NT2/D1 (cell line): ENCODE measurements around the gene DYNC1H1.

Source experiments
- DNase-seq: peaks from one replicate; pipeline ENCODE4 v3.0.0-alpha.2; 2011; ENCODE audit warnings: low read depth, low spot score
- H3K27me3 ChIP-seq: 2 replicates; pipeline ENCODE4 v1.6.0; 2011; ENCODE audit warnings: mild to moderate bottlenecking; ENCODE audit not compliant: insufficient read length, insufficient read depth
- H3K36me3 ChIP-seq: 2 replicates; pipeline ENCODE4 v1.6.1; 2011; ENCODE audit warnings: mild to moderate bottlenecking, low read length, mixed read lengths; ENCODE audit not compliant: insufficient read depth, insufficient read length
- H3K4me1 ChIP-seq: 2 replicates; pipeline ENCODE4 v1.5.1; 2011; ENCODE audit not compliant: insufficient read depth, insufficient read length
- H3K4me3 ChIP-seq: 2 replicates; pipeline ENCODE4 v1.5.1; 2011; ENCODE audit warnings: low read depth; ENCODE audit not compliant: insufficient read length
- H3K9ac ChIP-seq: 2 replicates; pipeline ENCODE4 v1.6.0; 2011; ENCODE audit warnings: low read depth; ENCODE audit not compliant: insufficient read length
- H3K9me3 ChIP-seq: 2 replicates; pipeline ENCODE4 v1.5.1; 2011; ENCODE audit warnings: mild to moderate bottlenecking, low read length; ENCODE audit not compliant: insufficient read depth
- SUZ12 ChIP-seq: IDR thresholded peaks from 2 replicates; pipeline ENCODE4 v1.6.1; 2011; ENCODE audit not compliant: insufficient read length, insufficient read depth; ENCODE audit errors: extremely low read depth
- YY1 ChIP-seq: IDR thresholded peaks from 2 replicates; pipeline ENCODE4 v1.6.1; 2011; ENCODE audit not compliant: insufficient read length, insufficient read depth
- ZNF274 ChIP-seq: IDR thresholded peaks from 2 replicates; pipeline ENCODE4 v1.6.1; 2011; ENCODE audit warnings: mild to moderate bottlenecking, low read depth, low read length

Gene DYNC1H1

DNA sequence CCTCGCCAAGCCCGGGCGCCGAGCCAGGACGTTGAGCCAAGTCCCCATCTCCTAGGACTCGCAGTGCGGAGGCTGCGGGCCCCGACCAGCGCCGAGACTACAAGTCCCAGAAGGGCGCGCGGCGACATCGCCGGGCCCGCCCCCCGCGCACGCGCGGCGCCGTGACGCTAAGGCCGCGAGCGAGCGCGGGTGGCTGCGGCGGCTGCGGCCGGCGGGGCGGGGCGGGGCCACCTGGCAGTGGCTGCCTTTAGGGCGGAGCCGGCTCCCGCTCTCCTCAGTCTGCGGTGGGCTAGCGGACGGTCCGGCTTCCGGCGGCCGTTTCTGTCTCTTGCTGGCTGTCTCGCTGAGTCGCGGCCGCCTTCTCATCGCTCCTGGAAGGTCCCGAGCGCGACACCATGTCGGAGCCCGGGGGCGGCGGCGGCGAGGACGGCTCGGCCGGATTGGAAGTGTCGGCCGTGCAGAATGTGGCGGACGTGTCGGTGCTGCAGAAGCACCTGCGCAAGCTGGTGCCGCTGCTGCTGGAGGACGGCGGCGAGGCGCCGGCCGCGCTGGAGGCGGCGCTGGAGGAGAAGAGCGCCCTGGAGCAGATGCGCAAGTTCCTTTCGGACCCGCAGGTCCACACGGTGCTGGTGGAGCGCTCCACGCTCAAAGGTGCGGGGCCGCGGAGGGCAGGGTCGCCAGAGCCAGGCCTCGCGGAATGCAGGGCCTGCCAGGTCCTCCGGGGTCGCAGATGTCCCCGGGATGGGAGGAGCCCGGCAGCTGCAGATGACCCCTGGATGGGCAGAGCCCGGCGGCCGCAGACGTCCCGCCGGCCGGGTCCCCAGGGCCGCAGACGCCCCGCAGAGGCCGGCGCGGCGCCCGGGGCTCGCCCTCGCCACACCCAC is at the start of gene DYNC1H1:
Gene DYNC1H1 (plus strand): TSS at position 277 of the 884 bp plus-strand sequence. CDS start 119 bp downstream, at position 396.
- Histone ChIP-seq H3K9me3 (no peaks in the 10 kb centered on the region), H3K36me3 (peaks cover 21% of the 10 kb centered on the region), H3K4me3 (peak within 1 kb of the TSS; percentile 88), H3K4me1 (peaks cover 9% of the 10 kb centered on the region), H3K9ac (peak within 1 kb of the TSS; percentile 96), H3K27me3 (peaks cover 12% of the 10 kb centered on the region)
- TF ChIP-seq YY1 = no peak
- no peak for TF ChIP-seq SUZ12
- no peak for TF ChIP-seq ZNF274
- DNase-seq = peak; percentile 70

DNA sequence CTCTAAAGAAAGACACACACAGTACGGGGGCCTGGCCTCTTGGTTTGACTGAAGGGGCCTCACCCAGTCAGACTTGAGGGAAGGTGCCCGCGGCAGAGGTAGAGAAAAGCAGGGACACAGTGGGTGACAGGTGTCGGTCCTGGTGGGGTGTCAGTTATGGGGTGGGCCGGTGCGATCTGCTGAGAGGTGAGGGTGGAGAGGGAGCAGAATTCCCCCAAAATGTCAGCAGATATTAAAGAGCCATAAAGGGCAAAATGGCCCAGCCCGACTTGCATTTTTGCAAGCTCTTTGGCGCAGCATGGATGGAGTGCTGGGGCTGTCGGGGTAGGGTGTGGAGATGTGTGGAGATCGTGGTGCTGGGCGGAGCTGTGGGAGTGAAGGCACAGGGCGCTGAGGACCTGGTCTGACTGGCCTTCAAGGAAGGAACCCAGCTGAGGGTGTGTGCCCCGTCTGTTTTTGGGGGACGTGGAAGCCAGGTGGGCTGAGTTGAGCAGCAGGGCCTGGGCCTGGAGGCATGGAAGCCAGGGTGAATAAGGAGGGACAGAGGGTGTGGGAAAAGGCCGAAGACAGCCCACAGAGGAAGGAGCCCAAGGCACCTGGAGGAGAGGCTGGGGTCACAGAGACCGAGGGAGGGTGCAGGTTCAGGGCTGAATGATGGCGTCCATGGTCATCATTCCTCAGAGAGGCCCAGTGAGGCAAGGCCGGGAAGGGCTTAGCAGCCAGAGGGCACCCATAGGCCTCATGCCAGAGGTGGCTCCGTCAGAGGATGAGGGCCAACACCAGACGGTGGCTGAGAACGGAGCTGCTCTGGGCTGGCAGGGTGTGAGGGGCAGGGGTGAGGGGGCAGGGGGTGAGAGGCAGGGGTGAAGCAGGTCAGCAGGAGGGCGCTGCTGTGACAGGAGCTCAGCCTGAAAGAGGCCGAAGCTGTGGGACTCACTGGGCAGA is 48.2 kb upstream of the DYNC1H1 start:
- no peak for DNase-seq
- Histone ChIP-seq H3K36me3 (peaks cover 15% of the 10 kb centered on the region), H3K4me3 (no peak overlapping the region), H3K9me3 (no peaks in the 10 kb centered on the region), H3K27me3 (no peaks in the 10 kb centered on the region), H3K4me1 (peaks cover 17% of the 10 kb centered on the region), H3K9ac (no peak overlapping the region)
- TF ChIP-seq YY1 (no peak), ZNF274 (no peak), SUZ12 (no peak)

DNA sequence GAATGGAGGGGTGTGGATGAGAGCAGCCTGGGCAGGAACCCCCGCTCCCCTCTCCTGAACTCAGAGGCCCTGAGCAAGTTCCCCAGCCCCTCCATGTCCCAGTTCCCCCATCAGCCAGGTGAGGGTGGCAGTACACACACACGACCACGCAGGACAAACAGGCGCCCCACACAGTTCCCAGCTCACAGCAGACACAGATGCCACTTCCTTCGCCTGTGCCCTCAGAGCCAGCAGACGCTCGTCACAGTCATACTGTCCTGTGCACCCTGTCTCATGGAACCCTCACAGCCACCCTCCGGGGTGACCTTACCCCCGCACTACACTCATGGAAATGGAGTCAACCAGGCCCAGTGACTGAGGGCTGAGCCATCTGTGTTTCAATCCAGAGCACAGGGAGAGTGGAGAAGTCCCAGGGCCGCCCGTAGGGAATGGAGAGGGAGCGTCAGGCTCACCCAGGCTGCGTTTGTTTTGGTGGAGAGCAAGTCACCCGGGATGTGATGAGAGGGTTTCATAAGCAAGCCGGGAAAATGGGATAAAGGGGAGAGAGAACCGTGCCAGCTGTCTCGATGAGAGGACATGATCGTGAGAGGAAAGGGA is 47.5 kb upstream of the DYNC1H1 start:
- Histone ChIP-seq H3K4me3 (no peak overlapping the region), H3K4me1 (peaks cover 17% of the 10 kb centered on the region), H3K9ac (peak overlapping the region; percentile 12), H3K36me3 (peaks cover 18% of the 10 kb centered on the region), H3K27me3 (no peaks in the 10 kb centered on the region), H3K9me3 (no peaks in the 10 kb centered on the region)
- TF ChIP-seq YY1 = no peak
- no peak for TF ChIP-seq ZNF274
- TF ChIP-seq SUZ12 = no peak
- no peak for DNase-seq

DNA sequence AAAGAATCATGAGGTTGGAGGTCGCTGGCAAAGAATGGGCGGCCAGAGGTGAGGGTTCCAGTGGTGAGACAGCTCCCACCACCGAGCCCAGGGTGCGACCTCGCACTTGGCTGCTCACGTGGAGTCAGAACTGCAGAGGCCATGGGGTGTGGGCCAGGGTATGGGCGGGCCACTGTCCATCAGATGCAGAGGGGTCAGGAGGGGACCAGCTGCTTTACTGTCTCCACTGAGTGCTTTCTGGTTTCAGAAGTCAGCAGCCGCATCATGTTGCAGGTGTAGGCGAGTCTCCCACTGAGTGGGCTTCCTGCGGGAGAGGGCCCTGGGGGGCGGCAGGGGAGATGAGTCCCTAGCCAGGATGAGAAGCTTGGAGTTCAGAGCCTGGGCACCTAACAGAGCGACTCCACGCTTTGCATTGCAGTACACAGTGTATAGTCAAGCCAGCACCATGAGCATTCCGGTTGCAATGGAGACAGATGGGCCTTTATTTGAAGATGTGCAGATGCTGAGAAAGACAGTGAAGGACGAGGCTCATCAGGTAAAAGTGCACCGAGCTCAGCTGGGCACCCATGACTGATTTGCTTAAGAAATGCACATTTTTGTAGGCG is 46.9 kb upstream of the DYNC1H1 start:
- peak overlapping the region; percentile 44 for H3K9ac ChIP-seq
- H3K36me3 ChIP-seq = peaks cover 15% of the 10 kb centered on the region
- peaks cover 17% of the 10 kb centered on the region for H3K4me1 ChIP-seq
- no peaks in the 10 kb centered on the region for H3K27me3 ChIP-seq
- H3K9me3 ChIP-seq = no peaks in the 10 kb centered on the region
- DNase-seq = no peak
- no peak for TF ChIP-seq SUZ12
- TF ChIP-seq ZNF274 = no peak
- TF ChIP-seq YY1 = no peak
- peak overlapping the region; percentile 8 for H3K4me3 ChIP-seq

DNA sequence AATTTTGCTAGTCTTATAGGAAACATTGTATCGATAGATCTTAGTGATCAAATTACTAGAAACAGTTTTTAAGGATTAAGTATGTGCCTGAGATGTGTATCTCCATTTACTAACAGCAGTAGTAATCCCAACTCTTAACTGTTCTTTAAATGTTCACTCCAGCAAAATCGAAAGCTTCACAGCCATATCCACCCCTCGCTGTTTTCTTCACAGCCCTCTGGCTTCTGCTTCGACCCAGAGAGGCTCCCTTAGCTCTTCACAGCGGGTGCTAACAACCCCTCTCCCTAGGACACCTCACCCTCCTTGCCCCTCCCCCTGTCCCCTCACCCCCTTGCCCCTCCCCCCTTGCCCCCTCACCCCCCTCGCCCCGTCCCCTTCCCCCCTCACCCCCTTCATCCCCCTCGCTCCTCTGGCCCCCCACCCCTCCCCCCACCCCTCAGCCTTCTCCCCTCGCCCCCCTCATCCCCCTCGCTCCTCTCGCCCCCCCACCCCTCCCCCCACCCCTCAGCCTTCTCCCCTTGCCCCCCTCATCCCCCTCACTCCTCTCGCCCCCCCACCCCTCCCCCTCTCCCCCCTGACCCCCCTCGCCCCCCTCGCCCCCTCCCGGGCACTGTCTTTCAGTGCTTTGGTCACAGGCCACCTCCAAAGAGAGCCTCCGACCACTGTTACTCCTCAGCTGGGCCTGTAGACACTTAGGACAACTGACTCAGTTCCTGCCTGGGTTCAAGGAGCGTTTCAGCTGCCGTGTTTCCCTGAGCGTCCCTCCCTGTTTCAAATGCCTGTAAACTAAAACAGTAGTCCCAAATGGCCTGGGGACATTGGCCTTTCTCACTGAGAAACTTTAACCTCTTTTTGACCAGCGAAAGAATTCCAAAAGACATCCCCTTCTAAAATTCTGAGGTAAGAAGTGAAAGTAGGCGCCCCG is 46.0 kb upstream of the DYNC1H1 start:
- TF ChIP-seq YY1 (no peak), ZNF274 (no peak), SUZ12 (no peak)
- Histone ChIP-seq H3K9ac (peak overlapping the region; percentile 59), H3K36me3 (peaks cover 14% of the 10 kb centered on the region), H3K4me1 (peaks cover 17% of the 10 kb centered on the region), H3K9me3 (no peaks in the 10 kb centered on the region), H3K4me3 (peak overlapping the region; percentile 9), H3K27me3 (no peaks in the 10 kb centered on the region)
- peak; percentile 3 for DNase-seq

DNA sequence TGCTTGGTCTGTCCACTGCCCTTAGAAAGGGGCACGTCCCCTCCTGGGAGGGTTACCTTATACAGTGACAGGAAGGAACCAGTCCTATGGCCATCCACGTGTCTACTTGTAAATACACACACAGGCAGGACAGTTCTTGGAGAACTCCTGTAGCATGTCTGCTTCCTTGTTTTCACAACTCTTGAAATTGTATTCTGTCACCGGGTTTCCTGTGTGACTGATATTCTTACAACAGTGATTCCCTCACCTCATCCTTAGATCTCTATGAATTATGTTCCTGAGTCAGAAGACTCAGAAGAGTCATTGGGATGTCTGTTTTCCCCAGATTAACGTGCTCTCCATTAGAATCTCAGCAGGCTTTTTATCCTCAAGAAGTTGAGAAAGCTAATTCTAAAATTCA is 44.1 kb upstream of the DYNC1H1 start:
- DNase-seq = no peak
- H3K27me3 ChIP-seq = no peaks in the 10 kb centered on the region
- TF ChIP-seq SUZ12 (no peak), YY1 (no peak), ZNF274 (no peak)
- H3K9me3 ChIP-seq = no peaks in the 10 kb centered on the region
- no peak overlapping the region for H3K4me3 ChIP-seq
- H3K9ac ChIP-seq = no peak overlapping the region
- H3K4me1 ChIP-seq = peaks cover 17% of the 10 kb centered on the region
- H3K36me3 ChIP-seq = peaks cover 12% of the 10 kb centered on the region
